ENCODE measurements around the gene NAT9.

DNA sequence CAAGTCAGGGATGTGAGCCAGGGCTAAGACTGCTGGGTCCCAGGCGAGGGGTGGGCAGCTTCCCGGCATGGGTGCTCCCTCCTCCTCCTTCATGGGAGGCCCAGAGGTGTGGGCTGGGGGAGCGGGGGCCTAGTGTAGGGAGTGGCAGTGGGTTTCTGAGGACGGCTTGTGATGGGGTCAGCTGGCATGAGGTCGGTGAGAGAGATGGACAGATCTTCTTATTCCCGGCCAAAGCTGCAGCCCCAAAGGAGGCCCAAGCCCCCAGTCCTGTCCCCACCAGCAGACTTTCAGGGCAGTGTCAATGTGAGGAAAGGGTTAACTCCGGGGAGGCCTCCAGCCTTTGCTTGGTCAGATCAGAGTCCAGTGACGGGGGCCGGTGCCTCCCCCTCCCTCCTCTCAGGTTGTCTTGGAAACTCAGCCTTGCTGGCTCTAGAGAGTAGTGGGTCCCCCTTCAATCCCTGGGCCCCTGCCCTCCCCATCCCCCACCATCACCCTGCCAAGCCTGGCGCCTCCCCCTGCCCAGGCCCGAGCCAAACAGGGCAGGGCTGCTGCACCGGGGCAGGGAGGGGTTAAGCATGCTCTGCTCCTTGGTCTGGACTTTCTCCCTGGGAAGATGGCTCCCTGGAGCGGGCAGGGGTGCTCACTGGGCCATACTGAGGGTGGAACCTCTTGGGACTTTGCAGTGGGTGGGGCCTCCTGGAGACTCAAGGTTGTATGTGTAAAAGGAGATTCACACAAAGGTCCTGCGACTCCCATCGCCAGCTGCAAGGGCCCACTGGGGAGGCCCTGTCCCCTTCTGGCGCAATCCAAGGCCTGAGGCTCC is 12.4 kb downstream of the NAT9 start:
- no peak for TF ChIP-seq CTCF (IDR thresholded peaks at IDR 0.05; ENCODE audit: poor library complexity)
- TF ChIP-seq EZH2 (IDR thresholded peaks at IDR 0.05; ENCODE audit: borderline replicate concordance) = no peak
